Adrenal gland (tissue), 5 donors: Measurements from ENCODE around the gene SARNP.

Experiments used
- POLR2A ChIP-seq, 2 donors: fragments of 450-650 bp; IDR thresholded peaks; one replicate each; pipeline ENCODE4 v1.6.1; 2017; ENCODE audit warnings: antibody characterized with exemption in 2 of 2, mild to moderate bottlenecking in 2 of 2, moderate library complexity in 1 of 2
- TF ChIP-seq, protein P1 (sequence below), 6 experiments: fragments of 450-650 bp in 4 of 6; fragments of 200-600 bp in 2 of 6; sonication (generic) in 1 of 6; IDR thresholded peaks; 1 replicate in 5 of 6; 2 replicates in 1 of 6; pipeline versions ENCODE4 v1.5.1 to v1.8.0; 2016 to 2021; ENCODE audit warnings: antibody characterized with exemption in 6 of 6, mild to moderate bottlenecking in 2 of 6, moderate library complexity in 1 of 6
- donor health status: DM: no; HTN: no; CAD: no.

DNA sequence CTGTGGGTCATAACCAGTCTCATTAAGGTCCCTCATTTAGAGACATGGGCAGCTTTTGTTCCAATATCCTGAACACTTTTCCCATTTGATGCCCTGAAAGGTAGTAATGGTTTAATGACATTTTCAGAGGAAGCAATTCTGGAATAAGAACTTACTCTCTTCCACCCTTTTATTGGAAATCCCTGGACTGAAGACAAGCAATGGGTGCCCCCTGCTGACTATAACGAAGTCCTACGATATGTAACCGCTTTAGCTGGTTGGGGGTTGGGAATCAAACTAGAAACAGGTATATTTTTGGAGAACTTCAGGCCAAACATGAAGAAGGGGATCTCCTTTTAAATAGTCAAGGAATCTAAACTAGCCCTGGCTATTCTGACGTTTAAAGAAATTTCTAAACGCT is 20.5 kb downstream of the SARNP start:
- no peak for TF ChIP-seq POLR2A (IDR thresholded peaks at IDR 0.05)
- TF ChIP-seq, protein P1, sequence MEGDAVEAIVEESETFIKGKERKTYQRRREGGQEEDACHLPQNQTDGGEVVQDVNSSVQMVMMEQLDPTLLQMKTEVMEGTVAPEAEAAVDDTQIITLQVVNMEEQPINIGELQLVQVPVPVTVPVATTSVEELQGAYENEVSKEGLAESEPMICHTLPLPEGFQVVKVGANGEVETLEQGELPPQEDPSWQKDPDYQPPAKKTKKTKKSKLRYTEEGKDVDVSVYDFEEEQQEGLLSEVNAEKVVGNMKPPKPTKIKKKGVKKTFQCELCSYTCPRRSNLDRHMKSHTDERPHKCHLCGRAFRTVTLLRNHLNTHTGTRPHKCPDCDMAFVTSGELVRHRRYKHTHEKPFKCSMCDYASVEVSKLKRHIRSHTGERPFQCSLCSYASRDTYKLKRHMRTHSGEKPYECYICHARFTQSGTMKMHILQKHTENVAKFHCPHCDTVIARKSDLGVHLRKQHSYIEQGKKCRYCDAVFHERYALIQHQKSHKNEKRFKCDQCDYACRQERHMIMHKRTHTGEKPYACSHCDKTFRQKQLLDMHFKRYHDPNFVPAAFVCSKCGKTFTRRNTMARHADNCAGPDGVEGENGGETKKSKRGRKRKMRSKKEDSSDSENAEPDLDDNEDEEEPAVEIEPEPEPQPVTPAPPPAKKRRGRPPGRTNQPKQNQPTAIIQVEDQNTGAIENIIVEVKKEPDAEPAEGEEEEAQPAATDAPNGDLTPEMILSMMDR (IDR thresholded peaks at IDR 0.05): peak in 5 of 6 experiments; percentile 31 to 57 (median 51)
